Effector memory CD4-positive, alpha-beta T cell (primary cell): Measurements from ENCODE around the gene EGLN1.

Source experiments
- DNase-seq, 3 donors: peaks; one replicate each; pipeline ENCODE4 v3.0.0-alpha.2; 2020
- H3K27ac ChIP-seq: 2 replicates; pipeline ENCODE4 v1.7.0; 2013; ENCODE audit warnings: mild to moderate bottlenecking, low read length, moderate library complexity; ENCODE audit not compliant: insufficient read depth, poor library complexity, severe bottlenecking
- H3K27me3 ChIP-seq: replicated peaks from 2 replicates; pipeline ENCODE4 v1.7.0; 2013; ENCODE audit warnings: mild to moderate bottlenecking, low read length; ENCODE audit not compliant: insufficient read depth, control insufficient read depth, poor library complexity, severe bottlenecking
- H3K36me3 ChIP-seq: 2 replicates; pipeline ENCODE4 v1.7.0; 2013; ENCODE audit warnings: mild to moderate bottlenecking, low read length, moderate library complexity; ENCODE audit not compliant: control insufficient read depth, insufficient read depth
- H3K4me1 ChIP-seq: 2 replicates; pipeline ENCODE4 v1.7.0; 2013; ENCODE audit warnings: low read length, mild to moderate bottlenecking; ENCODE audit not compliant: control insufficient read depth, insufficient read depth, poor library complexity, severe bottlenecking
- H3K4me3 ChIP-seq: 2 replicates; pipeline ENCODE4 v1.7.0; 2013; ENCODE audit warnings: low read length, low read depth, mild to moderate bottlenecking; ENCODE audit not compliant: insufficient read depth, poor library complexity, severe bottlenecking
- H3K9me3 ChIP-seq: 2 replicates; pipeline ENCODE4 v1.7.0; 2013; ENCODE audit warnings: mild to moderate bottlenecking, low read length, moderate library complexity; ENCODE audit not compliant: control insufficient read depth

Gene EGLN1

GRCh38 chr1:231401478-231401877 lies 20.6 kb downstream of the EGLN1 start:
- Histone ChIP-seq H3K36me3 (no peaks in the 10 kb centered on the region), H3K4me3 (no peak overlapping the region), H3K9me3 (no peaks in the 10 kb centered on the region), H3K4me1 (no peaks in the 10 kb centered on the region), H3K27ac (no peak overlapping the region), H3K27me3 (no peaks in the 10 kb centered on the region)
- DNase-seq = no peak

- no peak for DNase-seq
- H3K4me3 ChIP-seq = no peak overlapping the region
- H3K27ac ChIP-seq = no peak overlapping the region
- H3K9me3 ChIP-seq = no peaks in the 10 kb centered on the region
- no peaks in the 10 kb centered on the region for H3K27me3 ChIP-seq
- H3K4me1 ChIP-seq = no peaks in the 10 kb centered on the region
- no peaks in the 10 kb centered on the region for H3K36me3 ChIP-seq
Measured at GRCh38 chr1:231397886-231398671, 24.0 kb downstream of the EGLN1 start.

GRCh38 chr1:231396643-231397042 lies 25.4 kb downstream of the EGLN1 start:
- Histone ChIP-seq H3K27me3 (no peaks in the 10 kb centered on the region), H3K4me3 (no peak overlapping the region), H3K9me3 (no peaks in the 10 kb centered on the region), H3K27ac (no peak overlapping the region), H3K36me3 (no peaks in the 10 kb centered on the region), H3K4me1 (no peaks in the 10 kb centered on the region)
- no peak for DNase-seq

- Histone ChIP-seq H3K27ac (no peak overlapping the region), H3K4me3 (no peak overlapping the region), H3K27me3 (no peaks in the 10 kb centered on the region), H3K36me3 (no peaks in the 10 kb centered on the region), H3K9me3 (no peaks in the 10 kb centered on the region), H3K4me1 (no peaks in the 10 kb centered on the region)
- no peak for DNase-seq
Measured at GRCh38 chr1:231395998-231396390, 26.1 kb downstream of the EGLN1 start.

GRCh38 chr1:231395076-231395997 lies 26.8 kb downstream of the EGLN1 start:
- H3K27me3 ChIP-seq = no peaks in the 10 kb centered on the region
- no peak overlapping the region for H3K27ac ChIP-seq
- no peaks in the 10 kb centered on the region for H3K4me1 ChIP-seq
- no peak overlapping the region for H3K4me3 ChIP-seq
- no peaks in the 10 kb centered on the region for H3K9me3 ChIP-seq
- H3K36me3 ChIP-seq = no peaks in the 10 kb centered on the region
- no peak for DNase-seq

GRCh38 chr1:231393668-231394067 lies 28.4 kb downstream of the EGLN1 start:
- Histone ChIP-seq H3K4me1 (no peaks in the 10 kb centered on the region), H3K4me3 (no peak overlapping the region), H3K36me3 (no peaks in the 10 kb centered on the region), H3K9me3 (no peaks in the 10 kb centered on the region), H3K27ac (no peak overlapping the region), H3K27me3 (no peaks in the 10 kb centered on the region)
- DNase-seq = no peak

GRCh38 chr1:231392389-231393131 lies 29.5 kb downstream of the EGLN1 start:
- no peak overlapping the region for H3K4me3 ChIP-seq
- no peaks in the 10 kb centered on the region for H3K36me3 ChIP-seq
- no peaks in the 10 kb centered on the region for H3K27me3 ChIP-seq
- H3K4me1 ChIP-seq = no peaks in the 10 kb centered on the region
- no peak for DNase-seq
- H3K9me3 ChIP-seq = no peaks in the 10 kb centered on the region
- H3K27ac ChIP-seq = no peak overlapping the region

GRCh38 chr1:231390071-231390470 lies 32.0 kb downstream of the EGLN1 start:
- DNase-seq = no peak
- H3K9me3 ChIP-seq = no peaks in the 10 kb centered on the region
- H3K27ac ChIP-seq = no peak overlapping the region
- no peaks in the 10 kb centered on the region for H3K36me3 ChIP-seq
- H3K4me3 ChIP-seq = no peak overlapping the region
- H3K4me1 ChIP-seq = no peaks in the 10 kb centered on the region
- H3K27me3 ChIP-seq = no peaks in the 10 kb centered on the region

- no peak for DNase-seq
- Histone ChIP-seq H3K27ac (no peak overlapping the region), H3K4me1 (no peaks in the 10 kb centered on the region), H3K36me3 (no peaks in the 10 kb centered on the region), H3K27me3 (no peaks in the 10 kb centered on the region), H3K9me3 (no peaks in the 10 kb centered on the region), H3K4me3 (no peak overlapping the region)
Measured at GRCh38 chr1:231387770-231388669, 34.1 kb downstream of the EGLN1 start.
